NCI-H524 treated with DMSO at 0.1 percent for 48 hours (cell line): Measurements from ENCODE around the gene ASAP2.
"Not testable (repeated sequence)": the region's sequence is repeated elsewhere in the genome, so short reads cannot be mapped to it uniquely, and the experiment has no call there.

Experiments used
- DNase-seq: peaks from one replicate; lab custom pipeline; 2025; lab: John Stamatoyannopoulos, UW

The ASAP2 gene

DNA sequence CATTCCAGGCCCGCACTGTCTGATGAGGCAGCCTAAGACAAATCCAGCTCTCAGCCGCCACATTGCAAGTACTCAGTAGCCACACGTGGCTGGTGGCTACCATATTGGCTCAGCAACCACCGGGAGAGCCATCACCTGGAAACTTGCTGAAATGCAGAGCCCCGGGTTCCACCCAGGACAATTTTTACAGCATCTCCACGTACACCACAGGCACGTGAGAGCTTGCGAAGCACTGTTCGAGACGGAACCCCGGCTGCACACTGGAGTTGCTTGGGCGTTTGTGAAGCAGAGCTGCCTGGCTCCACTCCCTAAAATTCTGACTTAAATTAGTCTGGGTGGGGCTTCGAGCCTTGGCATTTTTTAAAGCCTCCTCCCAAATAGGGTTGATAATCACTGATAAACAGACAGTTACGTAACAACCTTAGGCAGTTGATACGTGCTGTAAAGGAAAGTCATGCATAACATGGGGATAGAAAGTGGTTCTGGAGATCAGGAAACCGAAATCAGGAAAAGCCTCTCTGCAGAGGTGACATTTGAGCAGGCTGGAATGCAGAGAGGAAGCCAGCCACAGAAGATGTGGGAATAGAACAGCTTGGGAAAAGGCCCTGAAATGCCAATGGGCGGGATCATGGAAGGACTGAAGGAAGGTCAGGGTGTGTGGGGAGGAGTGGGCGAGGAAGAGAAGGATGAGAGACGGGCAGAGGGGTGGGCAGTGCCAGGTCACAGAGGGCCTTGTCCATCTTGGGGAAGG, 6.2 kb downstream of the ASAP2 start:
- DNase-seq: no peak

DNA sequence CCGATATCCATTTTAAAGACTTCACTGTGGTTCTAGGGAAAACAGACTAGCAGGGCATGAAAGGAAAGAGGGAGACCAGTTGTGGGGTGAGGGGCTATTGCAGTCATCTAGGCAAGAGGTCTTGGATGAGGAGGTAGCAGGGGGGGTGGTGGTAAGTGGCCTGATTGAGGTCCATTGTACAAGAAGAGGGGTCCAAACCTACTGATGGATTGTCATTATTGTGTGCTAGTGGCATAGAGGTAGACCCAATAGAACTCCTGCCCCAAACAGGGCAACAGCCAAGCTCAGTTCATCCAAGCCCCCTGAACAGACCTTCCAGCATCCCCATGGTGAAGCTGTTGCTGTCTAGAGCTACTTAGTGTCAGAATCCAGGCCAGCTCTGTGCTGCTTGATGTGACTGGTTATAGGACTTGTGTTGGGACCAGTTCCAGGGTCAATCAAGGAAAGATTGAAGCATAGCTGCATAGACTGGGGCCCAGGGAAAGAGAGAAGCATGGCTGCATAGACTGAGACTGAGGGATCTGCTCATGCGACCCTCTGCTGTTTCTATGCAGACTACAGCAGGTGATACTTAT, 7.0 kb downstream of the ASAP2 start:
- no peak for DNase-seq

DNA sequence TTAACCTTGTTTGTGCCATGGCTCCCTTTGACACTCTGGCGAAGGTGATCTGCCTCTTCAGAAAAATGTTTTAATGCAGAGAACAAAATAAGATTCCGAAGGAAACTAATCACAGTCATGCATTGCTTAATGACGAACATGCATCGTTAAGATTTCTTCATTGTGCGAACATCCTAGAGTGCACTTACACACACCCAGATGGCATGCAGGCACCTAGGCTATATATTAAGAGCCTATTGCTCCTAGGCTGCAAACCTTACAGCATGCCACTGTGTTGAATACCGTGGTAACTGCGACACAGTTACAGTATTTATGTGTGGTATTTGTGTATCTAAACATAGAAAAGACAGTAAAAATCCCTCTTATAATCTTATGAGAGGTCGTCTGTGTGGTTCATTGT, 8.3 kb downstream of the ASAP2 start:
- no peak for DNase-seq

DNA sequence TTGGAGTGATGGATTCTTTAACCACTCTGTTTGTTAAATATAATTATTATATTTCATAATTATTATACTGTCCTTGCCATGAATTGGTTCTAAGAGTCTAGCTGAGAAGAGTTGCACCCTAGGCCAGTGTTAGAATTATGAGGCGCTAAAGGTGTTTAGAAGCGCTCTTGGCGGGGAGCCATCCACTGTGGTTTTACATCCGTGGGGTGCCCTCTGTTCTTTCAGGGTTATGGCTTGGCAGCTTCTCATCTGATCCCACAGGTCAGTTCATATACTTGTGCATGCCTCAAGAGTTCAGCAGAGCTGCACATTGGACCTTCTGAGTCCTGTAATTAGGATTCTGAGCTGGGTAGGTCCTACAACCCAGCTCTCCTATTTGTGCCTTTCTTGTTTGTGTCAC, 9.1 kb downstream of the ASAP2 start:
- no peak for DNase-seq

DNA sequence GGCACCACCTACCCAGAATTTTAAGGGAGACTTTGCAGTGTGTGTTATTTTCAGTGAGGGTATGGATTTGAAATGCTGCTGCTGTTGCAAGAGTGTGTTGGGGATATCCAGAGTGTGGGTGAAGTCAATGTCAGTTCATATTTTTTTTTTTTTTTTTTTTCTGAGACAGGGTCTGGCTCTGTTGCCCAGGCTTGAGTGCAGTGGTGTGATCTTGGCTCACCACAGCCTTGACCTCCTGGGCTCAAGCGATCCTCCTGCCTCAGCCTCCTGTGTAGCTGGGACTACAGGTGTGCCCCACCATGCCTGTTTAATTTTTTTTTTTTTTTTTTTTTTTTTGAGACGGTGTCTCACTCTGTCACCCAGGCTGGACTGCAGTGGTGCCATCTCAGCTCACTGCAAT, 9.5 kb downstream of the ASAP2 start:
- DNase-seq: not testable (repeated sequence)

DNA sequence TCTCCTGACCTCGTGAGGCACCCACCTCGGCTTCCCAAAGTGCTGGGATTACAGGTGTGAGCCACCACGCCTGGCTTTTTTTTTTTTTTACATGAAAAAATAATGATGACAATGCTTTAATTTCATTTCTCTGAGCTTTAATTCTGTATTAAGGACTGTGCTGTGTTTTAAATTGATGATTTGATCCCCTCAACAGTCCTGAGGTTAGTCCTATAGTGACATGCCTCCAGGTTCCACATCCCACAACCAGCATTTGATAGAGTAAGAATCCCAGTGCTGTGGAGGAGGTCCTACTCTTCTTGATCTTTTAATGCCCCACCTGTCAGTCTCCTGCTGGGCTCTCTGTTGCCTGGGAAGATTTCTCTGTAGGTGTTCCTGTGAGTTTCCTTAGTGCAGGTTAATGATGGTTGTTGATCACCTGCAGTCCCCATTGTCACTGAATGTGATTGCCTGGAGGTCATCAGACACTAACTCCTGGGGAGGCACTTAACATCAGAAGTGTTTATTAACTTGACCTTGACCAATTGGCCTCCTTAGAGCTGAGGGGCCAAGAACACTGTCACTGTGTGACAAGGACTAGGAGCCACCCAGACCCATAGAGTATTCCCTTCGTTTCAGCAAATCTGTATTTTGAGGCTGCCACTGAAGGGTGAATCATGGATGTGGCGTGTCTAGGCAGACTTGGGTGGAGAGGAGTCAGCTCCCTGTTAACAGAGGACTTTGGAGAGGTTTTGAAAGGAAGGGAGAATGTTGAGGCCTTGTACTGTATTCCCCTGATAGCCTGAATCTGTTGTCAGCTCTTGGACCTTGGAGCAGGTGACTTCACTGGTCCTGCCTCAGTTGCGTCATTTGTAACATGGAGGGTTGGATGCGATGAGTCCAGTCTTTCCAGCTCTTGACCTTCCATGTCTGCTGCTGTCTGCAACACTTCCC, 11.5 kb downstream of the ASAP2 start:
- DNase-seq: no peak

DNA sequence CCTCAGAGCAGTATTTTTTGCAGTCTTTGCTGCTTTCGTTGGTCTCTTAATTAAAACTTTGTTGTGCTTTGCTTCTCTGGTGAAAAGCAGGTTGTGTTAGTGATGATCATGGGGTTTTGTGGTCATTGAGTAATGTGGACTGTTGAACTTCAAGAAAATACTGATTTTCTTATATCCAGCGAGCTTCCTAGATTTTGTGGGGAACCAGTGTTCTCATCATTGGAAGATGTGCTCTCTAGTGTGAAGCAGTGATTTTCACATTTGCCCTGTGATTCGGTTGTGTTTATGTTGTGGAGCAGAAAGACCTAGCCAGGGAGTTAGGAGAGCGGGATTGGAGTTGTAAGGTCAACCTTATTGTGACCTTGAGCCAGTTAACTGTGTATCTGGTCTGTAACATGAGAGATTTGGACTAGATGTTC, 12.4 kb downstream of the ASAP2 start:
- no peak for DNase-seq

DNA sequence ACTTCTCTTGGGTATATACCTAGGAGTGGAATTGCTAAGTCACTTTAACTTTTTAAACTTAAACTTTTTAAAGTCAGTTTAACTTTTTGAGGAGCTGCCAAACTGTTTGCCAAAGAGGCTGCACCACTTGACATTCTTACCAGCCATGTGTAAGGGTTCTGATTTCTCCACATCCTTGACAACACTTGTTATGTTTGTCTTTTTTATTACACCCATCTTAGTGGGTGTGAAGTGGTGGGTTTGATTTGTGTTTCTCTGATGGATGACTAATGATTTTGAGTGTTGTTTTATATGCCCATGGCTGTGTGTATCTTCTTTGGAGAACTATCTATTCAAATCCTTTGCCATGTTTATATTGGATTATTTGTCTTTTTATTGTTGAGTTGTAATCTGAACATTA, 13.6 kb downstream of the ASAP2 start:
- DNase-seq: no peak

DNA sequence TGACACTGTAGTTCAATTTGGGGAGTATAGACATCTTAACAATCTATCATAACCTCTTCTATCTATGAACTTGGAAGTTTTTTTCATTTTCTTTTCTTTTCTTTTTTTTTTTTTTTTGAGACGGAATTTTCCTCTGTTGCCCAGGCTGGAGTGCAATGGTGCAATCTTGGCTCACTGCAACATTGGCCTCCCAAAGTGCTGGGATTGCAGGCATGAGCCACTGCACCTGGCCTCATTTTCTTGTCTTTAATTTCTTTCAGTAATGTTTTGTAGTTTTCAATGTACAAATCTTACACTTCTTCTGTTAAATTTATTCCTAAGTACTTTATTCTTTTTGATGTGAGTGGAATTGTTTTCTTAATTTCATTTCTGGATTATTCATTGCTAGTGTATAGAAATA, 14.6 kb downstream of the ASAP2 start:
- DNase-seq: no peak

DNA sequence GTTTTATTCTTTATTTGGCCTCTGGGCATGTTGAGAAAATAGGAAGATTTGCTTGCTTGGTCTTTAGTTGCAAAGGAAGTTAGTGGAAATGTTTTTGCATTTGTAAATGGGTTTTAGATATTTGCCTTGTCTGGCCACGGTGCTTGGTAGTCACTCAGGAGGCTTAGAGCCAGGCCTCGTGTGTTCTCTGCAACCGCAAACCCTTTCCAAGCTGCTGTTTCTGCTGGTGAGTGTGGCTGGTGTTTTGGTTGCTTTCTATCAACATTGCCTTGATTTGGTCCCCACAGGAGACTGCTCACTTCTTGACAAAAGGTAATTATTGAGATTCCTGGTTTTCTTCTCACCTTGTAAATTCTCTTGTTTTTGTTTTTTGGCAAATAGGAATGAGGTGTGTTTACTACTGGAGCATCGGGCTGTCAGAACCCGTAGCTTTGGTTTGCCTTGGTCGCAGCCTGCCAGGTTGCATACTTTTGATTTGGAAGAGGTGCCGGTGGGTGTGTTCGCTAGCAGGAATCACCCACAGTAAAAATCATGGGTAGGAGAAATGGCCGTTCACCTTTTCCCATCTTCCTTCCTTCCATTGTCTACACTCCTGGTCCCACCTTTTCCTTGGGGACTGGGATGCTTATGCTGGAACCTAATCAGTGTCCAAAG, 15.8 kb downstream of the ASAP2 start:
- no peak for DNase-seq

DNA sequence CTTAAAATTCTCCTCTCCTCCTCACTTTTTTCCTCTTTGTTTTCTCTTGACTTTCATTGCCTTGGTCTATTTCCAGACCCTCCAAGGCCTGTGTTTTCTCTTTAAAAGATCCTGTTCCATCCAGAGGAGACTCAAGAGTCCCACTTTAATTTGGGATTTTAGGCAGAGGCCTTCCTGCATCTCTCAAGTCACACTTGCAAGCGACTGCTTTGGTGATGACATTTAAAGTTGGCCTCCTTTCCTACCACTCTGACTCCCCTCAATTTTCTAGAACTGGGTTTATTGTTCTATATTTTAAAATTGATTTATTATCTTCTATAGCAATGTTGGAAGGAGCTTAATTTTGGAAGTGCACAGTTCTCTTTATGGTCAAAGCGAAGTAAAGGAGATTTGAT, 16.3 kb downstream of the ASAP2 start:
- DNase-seq: no peak

DNA sequence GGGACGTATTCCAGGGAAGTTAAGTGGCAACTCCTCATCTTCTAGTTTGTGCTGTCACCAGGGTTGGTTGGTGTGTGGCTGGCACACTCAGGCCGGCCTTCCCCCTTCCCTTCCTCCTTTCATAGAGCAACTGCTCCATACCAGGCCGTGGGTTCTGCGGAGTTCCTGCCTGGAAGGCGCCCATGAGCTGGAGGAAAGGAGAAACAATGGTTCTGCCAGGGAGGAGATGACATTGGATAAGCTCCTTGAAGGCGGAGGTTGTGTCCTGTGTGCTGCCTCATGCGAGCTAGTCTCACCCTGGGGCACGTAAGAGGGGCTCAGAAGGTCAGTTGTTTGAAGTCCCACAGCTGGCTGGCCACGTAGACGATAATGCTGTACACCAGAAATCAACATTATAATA, 19.2 kb downstream of the ASAP2 start:
- DNase-seq: no peak

DNA sequence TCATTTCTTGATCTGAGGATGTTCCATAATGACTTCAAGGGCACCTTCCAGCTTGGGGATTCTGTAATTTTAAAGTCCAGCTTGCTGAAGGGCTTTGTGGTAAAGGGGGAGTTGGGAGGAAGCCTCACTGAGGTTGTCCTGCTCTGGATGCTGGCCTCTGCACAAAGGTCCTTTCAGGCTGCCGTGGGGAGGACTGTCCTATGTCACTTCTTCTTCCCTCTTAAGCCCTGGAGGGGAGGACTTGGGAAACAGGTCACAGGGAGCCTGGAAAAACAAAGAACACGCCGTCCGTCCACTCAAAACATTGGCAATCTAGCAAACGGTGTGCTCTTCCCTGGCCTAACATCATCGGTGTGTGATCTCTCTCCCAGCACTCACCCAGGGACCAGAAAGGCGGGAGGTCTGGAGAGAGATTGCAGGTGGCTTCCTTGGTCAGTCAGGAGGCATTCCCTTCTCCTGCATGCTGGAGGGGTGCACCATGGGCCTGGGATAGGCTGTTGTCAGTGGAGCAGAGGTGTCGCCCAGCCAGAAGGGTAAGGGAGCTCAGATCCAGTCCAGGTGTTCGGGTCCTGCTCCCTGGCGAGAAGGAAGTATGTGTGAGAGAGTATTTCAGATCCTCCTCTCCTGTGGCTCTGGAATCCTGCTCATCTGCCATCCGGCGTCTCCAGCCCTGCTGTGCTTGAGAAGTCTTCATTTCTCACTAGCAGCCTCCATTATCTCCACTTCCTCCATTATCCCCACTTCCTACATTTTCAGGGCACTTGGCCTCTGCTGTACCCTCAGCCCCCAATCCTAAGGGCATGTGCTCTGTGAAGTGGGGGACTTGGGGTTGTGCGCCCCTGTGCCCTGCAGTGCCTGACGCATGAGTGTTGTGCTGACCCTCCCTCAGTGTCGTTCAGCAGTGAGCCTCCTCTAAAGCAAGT, 20.1 kb downstream of the ASAP2 start:
- DNase-seq: no peak

DNA sequence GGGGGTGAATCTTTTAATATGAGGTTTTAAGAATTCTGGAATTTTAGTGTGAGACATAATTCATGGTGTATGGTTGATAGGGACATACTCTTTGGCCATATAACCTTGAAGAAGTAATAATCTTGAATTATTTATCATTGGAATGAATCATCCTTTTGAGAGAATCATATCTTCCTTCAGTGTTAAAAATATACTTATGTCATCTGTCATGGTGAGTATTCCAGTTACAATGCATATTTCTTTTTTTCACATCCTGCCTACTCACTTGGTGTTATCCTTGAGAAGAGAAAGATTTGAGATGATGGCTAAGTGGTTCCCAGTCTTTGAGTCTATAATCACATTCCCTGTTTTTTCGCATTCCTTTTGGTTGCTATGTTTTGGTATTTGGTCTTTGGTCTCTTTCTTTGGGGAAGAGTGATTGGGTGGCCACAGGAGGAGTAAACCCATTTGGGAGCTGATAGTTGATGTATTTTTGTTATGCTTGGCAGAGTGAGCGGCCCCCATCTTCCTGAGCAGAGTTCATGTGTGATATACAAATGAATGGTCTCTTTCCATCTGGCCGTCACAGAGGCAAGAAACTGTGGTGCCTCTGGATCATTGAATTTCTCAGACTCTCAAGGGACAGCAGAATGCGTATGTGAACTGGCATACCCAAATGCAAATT, 21.6 kb downstream of the ASAP2 start:
- no peak for DNase-seq

DNA sequence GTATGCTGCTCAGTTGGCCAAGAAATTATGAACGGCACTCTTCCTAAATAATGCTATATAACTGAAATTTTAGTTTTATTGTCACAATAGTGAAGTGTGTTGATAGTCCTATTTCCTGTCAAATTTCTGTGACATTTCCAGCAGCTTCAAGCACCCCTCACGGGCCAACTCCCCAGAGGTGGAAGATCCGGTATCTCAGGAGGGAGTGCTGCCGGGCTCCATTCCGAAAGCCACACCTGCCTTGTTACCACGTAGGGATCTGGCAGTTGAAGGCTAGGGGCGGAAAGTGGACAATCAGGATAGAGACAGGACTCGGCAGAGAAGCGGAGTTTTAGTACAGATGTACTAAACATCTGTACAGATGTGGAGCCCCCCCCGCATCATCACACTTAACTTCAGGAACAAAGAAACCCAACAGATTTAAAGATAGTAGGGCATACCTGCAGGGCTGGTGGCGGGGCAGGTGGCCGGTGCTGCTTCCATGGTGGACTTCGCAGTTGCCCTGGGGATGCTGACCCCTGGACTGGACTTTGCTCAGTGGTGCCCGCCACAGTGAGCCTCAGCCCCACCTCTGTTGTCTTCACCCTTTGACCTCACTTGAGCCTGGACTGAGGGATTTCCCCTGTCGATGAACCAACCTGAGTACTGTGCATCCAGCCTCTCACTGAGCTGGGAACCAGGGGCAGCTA, 22.3 kb downstream of the ASAP2 start:
- no peak for DNase-seq

DNA sequence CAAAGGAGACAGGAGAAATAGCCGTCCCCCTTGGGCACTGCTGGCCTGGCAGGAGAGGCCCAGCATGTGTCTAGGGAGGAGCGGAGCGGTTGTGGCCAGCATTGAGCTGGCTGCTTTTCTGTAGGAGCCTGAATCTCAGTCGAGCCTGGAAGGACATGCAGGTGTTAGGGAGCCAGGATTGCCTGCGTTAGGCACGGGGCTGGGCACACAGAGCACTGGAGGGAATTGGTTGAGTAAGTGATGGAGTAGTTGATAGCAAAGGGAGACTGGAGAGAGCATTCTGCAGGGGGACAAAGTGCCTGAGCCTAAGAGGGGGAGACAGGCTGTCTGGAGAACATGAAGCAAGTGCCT, 22.8 kb downstream of the ASAP2 start:
- no peak for DNase-seq

DNA sequence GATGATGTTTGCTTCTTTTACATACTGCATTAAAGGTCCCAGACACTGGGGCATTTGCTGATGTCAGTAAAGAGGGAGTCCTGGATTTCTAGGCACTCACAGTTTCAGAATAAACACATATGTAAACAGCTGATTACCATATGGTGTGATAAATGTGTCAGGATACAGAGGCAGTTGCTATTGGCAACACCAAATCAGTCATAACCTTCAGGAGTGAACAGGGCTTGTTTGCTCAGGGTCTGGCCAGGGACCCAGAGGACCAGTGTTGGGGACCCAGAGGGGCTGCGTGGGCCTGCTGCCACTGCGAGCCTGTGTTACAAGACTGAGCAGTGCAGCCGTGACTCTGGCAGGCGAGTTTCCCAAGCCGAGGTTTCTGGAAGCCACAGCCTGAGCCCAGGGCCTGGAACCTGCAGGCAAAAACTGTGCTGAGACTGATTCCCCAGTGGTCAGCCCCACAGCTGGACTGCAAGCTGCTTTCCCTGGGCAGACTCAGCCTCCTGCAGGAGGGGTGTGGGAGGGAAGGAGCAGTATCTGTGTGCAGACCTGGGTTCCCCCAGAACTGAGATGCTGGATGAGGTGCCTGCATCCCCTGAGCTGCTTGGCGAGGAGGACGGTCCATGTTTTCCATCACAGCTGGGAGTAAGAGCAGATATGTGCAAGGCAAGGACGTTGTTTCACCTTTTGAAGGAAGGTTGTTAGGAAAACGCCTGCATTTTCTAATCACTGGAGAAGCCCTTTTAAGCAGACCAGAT, 23.6 kb downstream of the ASAP2 start:
- no peak for DNase-seq

DNA sequence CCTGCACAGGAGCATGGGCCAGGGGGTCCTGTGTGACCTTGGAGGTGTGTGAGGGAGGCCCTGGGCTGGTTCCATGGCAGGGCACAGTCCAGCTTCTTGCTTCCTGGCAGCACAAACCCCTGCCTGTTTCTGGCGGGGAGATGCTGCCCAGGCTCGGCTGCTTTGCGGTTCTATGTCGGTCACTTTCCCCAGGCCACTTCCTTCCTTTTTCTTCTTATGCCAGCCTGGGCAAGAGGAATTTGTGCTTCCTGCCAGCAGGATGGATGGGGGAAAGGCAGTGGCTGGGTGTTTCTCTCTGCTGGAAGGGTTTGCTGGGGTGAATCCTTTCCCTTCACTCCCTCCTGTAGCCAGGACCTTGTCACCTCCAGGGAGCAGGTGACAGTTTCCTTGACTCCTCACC, 24.3 kb downstream of the ASAP2 start:
- DNase-seq: no peak

DNA sequence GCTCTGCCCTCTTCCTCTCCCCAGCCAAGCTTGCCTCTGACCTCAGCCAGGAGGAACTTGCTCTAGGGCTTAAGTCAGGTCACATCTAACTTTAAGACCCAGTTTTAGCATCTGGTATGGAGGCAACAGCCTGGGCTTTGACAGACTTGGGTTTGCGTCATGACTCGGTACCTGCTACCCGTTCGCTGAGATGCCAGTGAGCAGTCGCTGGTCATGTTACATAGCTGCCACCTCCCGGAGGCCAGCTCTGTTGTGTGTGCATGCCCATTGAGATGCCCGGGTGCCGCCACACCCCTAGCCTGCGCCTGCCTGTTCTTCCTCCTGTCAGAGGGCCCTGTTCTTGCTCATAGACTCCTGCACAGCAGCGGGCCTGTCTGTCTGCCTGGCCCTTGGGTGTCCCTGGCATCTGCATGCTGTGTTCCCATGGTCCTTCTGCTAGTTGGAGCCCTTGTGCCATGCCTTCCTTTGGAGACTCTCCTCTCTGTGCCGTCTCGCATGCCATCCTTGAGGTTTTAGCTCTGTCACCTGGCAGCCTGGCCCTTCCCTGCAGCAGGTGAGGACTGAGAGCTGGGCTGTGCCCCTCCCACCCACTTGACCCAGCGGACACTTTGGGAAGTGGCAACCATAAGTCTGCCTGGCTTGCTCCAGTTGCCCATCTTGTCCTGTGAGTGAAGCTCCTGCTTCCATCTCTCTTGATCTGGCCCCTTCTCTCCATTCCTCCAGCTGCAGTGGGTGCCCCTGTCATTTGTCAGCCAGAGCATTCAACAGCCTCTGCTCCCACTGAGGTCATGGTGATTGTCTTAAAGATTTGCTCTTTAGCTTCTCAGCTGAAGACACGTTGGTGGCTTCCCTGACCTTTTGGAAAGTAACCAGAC, 24.9 kb downstream of the ASAP2 start:
- no peak for DNase-seq
